OCI-LY3 (cell line): ENCODE results near the gene CLMN.

Source experiments
- EZH2phosphoT487 ChIP-seq: fragments of 200-600 bp; shearing (Covaris generic); IDR thresholded peaks from 2 replicates; pipeline ENCODE4 v1.6.1; 2018; ENCODE audit warnings: antibody characterized with exemption, mixed run types, low read depth
- TF ChIP-seq, protein P1 (sequence below): fragments of 200-600, 300-600 bp; sonication (generic); IDR thresholded peaks from 2 replicates; pipeline ENCODE4 v1.5.1; 2014; ENCODE audit warnings: antibody characterized with exemption, low read length, low read depth

DNA sequence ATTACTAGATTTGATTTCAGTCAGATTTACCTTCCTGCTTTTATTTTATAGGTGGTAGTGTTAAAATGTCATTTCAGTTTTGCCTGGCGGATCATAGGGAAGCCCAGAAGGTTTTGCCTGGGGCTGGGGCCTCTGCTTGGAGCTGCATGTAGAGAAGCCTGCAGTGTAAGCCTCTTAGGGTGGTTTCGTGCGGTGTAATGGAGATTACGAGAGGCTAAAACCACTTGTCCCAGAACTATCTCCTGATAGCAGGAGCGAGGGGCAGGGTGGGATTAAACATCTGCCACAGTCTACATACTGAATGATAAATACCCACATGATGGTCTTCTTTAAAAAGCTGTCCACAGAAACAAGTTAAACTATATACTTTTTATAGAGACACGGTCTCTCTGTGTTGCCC is 127.4 kb downstream of the CLMN start:
- TF ChIP-seq, protein P1, sequence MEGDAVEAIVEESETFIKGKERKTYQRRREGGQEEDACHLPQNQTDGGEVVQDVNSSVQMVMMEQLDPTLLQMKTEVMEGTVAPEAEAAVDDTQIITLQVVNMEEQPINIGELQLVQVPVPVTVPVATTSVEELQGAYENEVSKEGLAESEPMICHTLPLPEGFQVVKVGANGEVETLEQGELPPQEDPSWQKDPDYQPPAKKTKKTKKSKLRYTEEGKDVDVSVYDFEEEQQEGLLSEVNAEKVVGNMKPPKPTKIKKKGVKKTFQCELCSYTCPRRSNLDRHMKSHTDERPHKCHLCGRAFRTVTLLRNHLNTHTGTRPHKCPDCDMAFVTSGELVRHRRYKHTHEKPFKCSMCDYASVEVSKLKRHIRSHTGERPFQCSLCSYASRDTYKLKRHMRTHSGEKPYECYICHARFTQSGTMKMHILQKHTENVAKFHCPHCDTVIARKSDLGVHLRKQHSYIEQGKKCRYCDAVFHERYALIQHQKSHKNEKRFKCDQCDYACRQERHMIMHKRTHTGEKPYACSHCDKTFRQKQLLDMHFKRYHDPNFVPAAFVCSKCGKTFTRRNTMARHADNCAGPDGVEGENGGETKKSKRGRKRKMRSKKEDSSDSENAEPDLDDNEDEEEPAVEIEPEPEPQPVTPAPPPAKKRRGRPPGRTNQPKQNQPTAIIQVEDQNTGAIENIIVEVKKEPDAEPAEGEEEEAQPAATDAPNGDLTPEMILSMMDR: no peak
- TF ChIP-seq EZH2phosphoT487: no peak
